Measurements from ENCODE around the gene GSTM3. TPM values are rescaled to one million over a fixed set of nuclear protein-coding genes. Genes with fewer than 3 reads are reported as not detected.
"Not testable (repeated sequence)": the region's sequence is repeated elsewhere in the genome, so short reads cannot be mapped to it uniquely, and the experiment has no call there.

Gene GSTM3
- total and polyA plus RNA-seq, 9 of the 15 experiments (the other 6 are each of a cell fraction or from before 2014, with no cell fraction given), result 3.9 to 24.5 (median 9.4) TPM

DNA sequence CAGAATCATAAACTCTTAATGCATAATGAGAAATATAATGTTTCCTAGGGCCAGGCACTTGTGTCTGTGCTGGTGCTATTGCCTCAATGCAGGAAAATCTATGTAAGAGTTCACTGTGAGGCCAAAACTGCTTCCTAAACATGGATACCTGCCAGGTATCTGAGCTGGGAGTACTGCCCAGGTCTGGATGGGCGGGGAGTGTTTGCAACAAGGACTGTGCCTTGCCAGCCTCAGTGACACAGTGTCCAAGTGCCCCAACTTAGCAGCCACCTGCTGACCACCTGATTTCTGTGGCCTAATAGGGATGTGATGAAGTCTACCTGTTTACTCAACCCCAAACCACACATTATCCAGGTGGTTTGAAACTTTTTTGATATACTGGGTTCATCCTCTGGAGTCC, 55.4 kb downstream of the GSTM3 start:
- BruUV-seq (replicated peaks); ATAC-seq; H3K4me3 ChIP-seq; H3K79me2 ChIP-seq (ENCODE audit: control insufficient read depth, insufficient read depth, low read length); CTCF ChIA-PET (ENCODE audit: low intra/inter-chr PET ratio); H3K9ac ChIP-seq (ENCODE audit: insufficient read depth in 1 of 2, low read depth in 2 of 2, low read length in 2 of 2); H3K4me2 ChIP-seq (ENCODE audit: insufficient read depth, low read length); in situ Hi-C loops (cut with MboI); H3K36me3 ChIP-seq (ENCODE audit: control insufficient read depth, insufficient read depth, low read length); intact Hi-C loops (cut with micrococcal nuclease); H3K27ac ChIP-seq (ENCODE audit: extremely low read depth, low read depth, low read length); H3K9me1 ChIP-seq (ENCODE audit: control insufficient read depth, insufficient read depth, low read length); H2AFZ ChIP-seq (ENCODE audit: low read depth, low read length); H4K20me1 ChIP-seq (replicated peaks; ENCODE audit: control insufficient read depth, insufficient read depth, low read length); POLR2A ChIA-PET; H3K9me3 ChIP-seq (replicated peaks; ENCODE audit: control insufficient read depth, insufficient read depth, low read depth, low read length); H3K4me1 ChIP-seq (replicated peaks in 1 of 2; ENCODE audit: control insufficient read depth in 2 of 2, insufficient read depth in 2 of 2, low read length in 2 of 2); H3K27me3 ChIP-seq (ENCODE audit: control insufficient read depth in 2 of 2, insufficient read depth in 2 of 2, low read length in 2 of 2); FAIRE-seq; DNase-seq (ENCODE audit: extremely low read depth in 1 of 4, low spot score in 3 of 4): not testable (repeated sequence)
- WGBS (ENCODE audit: insufficient coverage, low coverage, missing lambda C conversion rate), result no CpG with 5 or more reads among the region's 1 CpG

DNA sequence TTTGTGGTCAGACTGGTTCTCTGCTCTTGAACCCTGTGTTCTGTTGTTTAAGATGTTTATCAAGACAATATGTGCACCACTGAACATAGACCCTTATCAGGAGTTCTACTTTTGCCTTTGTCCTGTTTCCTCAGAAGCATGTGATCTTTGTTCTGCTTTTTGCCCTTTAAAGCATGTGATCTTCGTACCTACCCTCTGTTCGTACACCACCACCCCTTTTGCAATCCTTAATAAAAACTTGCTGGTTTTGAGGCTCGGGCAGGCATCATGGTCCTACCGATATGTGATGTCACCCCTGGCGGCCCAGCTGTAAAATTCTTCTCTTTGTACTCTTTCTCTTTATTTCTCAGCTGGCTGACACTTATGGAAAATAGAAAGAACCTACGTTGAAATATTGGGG, 56.1 kb downstream of the GSTM3 start:
- FAIRE-seq; BruUV-seq (replicated peaks); ATAC-seq: not testable (repeated sequence)

More for the DNA sequence above, 56.1 kb downstream of the GSTM3 start:
- intact Hi-C loops (cut with micrococcal nuclease); CTCF ChIA-PET (ENCODE audit: low intra/inter-chr PET ratio); H3K27me3 ChIP-seq (ENCODE audit: control insufficient read depth in 2 of 2, insufficient read depth in 2 of 2, low read length in 2 of 2); H3K79me2 ChIP-seq (ENCODE audit: control insufficient read depth, insufficient read depth, low read length); POLR2A ChIA-PET; H3K9me3 ChIP-seq (replicated peaks; ENCODE audit: control insufficient read depth, insufficient read depth, low read depth, low read length); H2AFZ ChIP-seq (ENCODE audit: low read depth, low read length); H3K27ac ChIP-seq (ENCODE audit: extremely low read depth, low read depth, low read length); H4K20me1 ChIP-seq (replicated peaks; ENCODE audit: control insufficient read depth, insufficient read depth, low read length); H3K4me3 ChIP-seq; in situ Hi-C loops (cut with MboI); H3K9ac ChIP-seq (ENCODE audit: insufficient read depth in 1 of 2, low read depth in 2 of 2, low read length in 2 of 2); H3K4me2 ChIP-seq (ENCODE audit: insufficient read depth, low read length); H3K36me3 ChIP-seq (ENCODE audit: control insufficient read depth, insufficient read depth, low read length); H3K4me1 ChIP-seq (replicated peaks in 1 of 2; ENCODE audit: control insufficient read depth in 2 of 2, insufficient read depth in 2 of 2, low read length in 2 of 2); DNase-seq (ENCODE audit: extremely low read depth in 1 of 4, low spot score in 3 of 4); H3K9me1 ChIP-seq (ENCODE audit: control insufficient read depth, insufficient read depth, low read length): not testable (repeated sequence)
- WGBS (ENCODE audit: insufficient coverage, low coverage, missing lambda C conversion rate), result no CpG with 5 or more reads among the region's 6 CpGs

Other genes with a start within 250 kb of the GSTM3 start
Only the 7 nearest of the 13 such genes appear.
- gene GNAT2, start 121.4 kb downstream of the GSTM3 start, total RNA-seq (2014; rRNA removed), result 0.33 TPM in 1 of 2 replicates, not detected in the other
- gene GNAT2, start 121.4 kb downstream of the GSTM3 start, total RNA-seq (2014; rRNA removed; fragmentation: Illumina TruSeq; extraction: Trizol), result 0.25 and 0.29 TPM in 2 replicates
- gene GNAT2, start 121.4 kb downstream of the GSTM3 start, total RNA-seq (2015; rRNA removed; fragmentation: Illumina TruSeq; extraction: Trizol), result 0.33 and 0.60 TPM in 2 replicates
- gene GNAT2, start 121.4 kb downstream of the GSTM3 start, total RNA-seq (2021), result 0.16 and 0.47 TPM in 2 replicates
- gene GNAT2, start 121.4 kb downstream of the GSTM3 start, polyA plus RNA-seq (2011; rRNA removed), result 0.27 and 0.32 TPM in 2 replicates
- gene GNAT2, start 121.4 kb downstream of the GSTM3 start, polyA plus RNA-seq (2014; fragmentation: Illumina TruSeq; extraction: Trizol), result 0.52 and 0.90 TPM in 2 replicates
- under 1 TPM; 0.06 to 0.22 TPM for gene GNAT2, start 121.4 kb downstream of the GSTM3 start, polyA plus RNA-seq (2014; fragmentation: Nextera tagmentation; extraction: Ambion mirVana)
- gene GNAT2, start 121.4 kb downstream of the GSTM3 start, polyA plus RNA-seq (2014; rRNA removed), result 0.07 TPM in 1 of 2 replicates, not detected in the other
- gene AMPD2, start 121.2 kb downstream of the GSTM3 start, total RNA-seq (2014; rRNA removed), result 51.0 and 57.1 TPM in 2 replicates
- gene AMPD2, start 121.2 kb downstream of the GSTM3 start, total RNA-seq (2014; rRNA removed; fragmentation: Illumina TruSeq; extraction: Trizol), result 11.5 and 17.8 TPM in 2 replicates
- gene AMPD2, start 121.2 kb downstream of the GSTM3 start, total RNA-seq (2015; rRNA removed; fragmentation: Illumina TruSeq; extraction: Trizol), result 27.1 and 28.4 TPM in 2 replicates
- gene AMPD2, start 121.2 kb downstream of the GSTM3 start, total RNA-seq (2021), result 74.1 and 77.7 TPM in 2 replicates
- gene AMPD2, start 121.2 kb downstream of the GSTM3 start, polyA plus RNA-seq (2011; rRNA removed), result 28.2 and 67.7 TPM in 2 replicates
- gene AMPD2, start 121.2 kb downstream of the GSTM3 start, polyA plus RNA-seq (2014; fragmentation: Illumina TruSeq; extraction: Trizol), result 48.2 and 51.1 TPM in 2 replicates
- gene AMPD2, start 121.2 kb downstream of the GSTM3 start, polyA plus RNA-seq (2014; fragmentation: Nextera tagmentation; extraction: Ambion mirVana), result 1 to 10 TPM; 2.0 to 4.0 TPM
- gene AMPD2, start 121.2 kb downstream of the GSTM3 start, polyA plus RNA-seq (2014; rRNA removed), result 43.8 and 55.6 TPM in 2 replicates
- gene GSTM4, start 84.9 kb downstream of the GSTM3 start, total RNA-seq (2014; rRNA removed), result 18.8 and 26.8 TPM in 2 replicates
- gene GSTM4, start 84.9 kb downstream of the GSTM3 start, total RNA-seq (2014; rRNA removed; fragmentation: Illumina TruSeq; extraction: Trizol), result 21.0 and 22.2 TPM in 2 replicates
- gene GSTM4, start 84.9 kb downstream of the GSTM3 start, total RNA-seq (2015; rRNA removed; fragmentation: Illumina TruSeq; extraction: Trizol), result 25.0 and 29.7 TPM in 2 replicates
- gene GSTM4, start 84.9 kb downstream of the GSTM3 start, total RNA-seq (2021), result 38.8 and 41.0 TPM in 2 replicates
- gene GSTM4, start 84.9 kb downstream of the GSTM3 start, polyA plus RNA-seq (2011; rRNA removed), result 45.0 and 57.0 TPM in 2 replicates
- gene GSTM4, start 84.9 kb downstream of the GSTM3 start, polyA plus RNA-seq (2014; fragmentation: Illumina TruSeq; extraction: Trizol), result 53.4 and 56.1 TPM in 2 replicates
- 10 to 100 TPM; 30.5 to 39.2 TPM for gene GSTM4, start 84.9 kb downstream of the GSTM3 start, polyA plus RNA-seq (2014; fragmentation: Nextera tagmentation; extraction: Ambion mirVana)
- gene GSTM4, start 84.9 kb downstream of the GSTM3 start, polyA plus RNA-seq (2014; rRNA removed), result 38.4 and 46.2 TPM in 2 replicates
- gene GSTM2, start 73.0 kb downstream of the GSTM3 start, total RNA-seq (2014; rRNA removed), result 1.6 TPM in 2 replicates
- gene GSTM2, start 73.0 kb downstream of the GSTM3 start, total RNA-seq (2014; rRNA removed; fragmentation: Illumina TruSeq; extraction: Trizol), result 2.5 and 2.6 TPM in 2 replicates
- 4.2 TPM in 2 replicates for gene GSTM2, start 73.0 kb downstream of the GSTM3 start, total RNA-seq (2015; rRNA removed; fragmentation: Illumina TruSeq; extraction: Trizol)
- gene GSTM2, start 73.0 kb downstream of the GSTM3 start, total RNA-seq (2021), result 6.4 and 6.8 TPM in 2 replicates
- 5.4 and 11.9 TPM in 2 replicates for gene GSTM2, start 73.0 kb downstream of the GSTM3 start, polyA plus RNA-seq (2011; rRNA removed)
- gene GSTM2, start 73.0 kb downstream of the GSTM3 start, polyA plus RNA-seq (2014; fragmentation: Illumina TruSeq; extraction: Trizol), result 8.6 and 10.9 TPM in 2 replicates
- 10 to 100 TPM; 12.4 to 15.1 TPM for gene GSTM2, start 73.0 kb downstream of the GSTM3 start, polyA plus RNA-seq (2014; fragmentation: Nextera tagmentation; extraction: Ambion mirVana)
- 7.6 and 7.7 TPM in 2 replicates for gene GSTM2, start 73.0 kb downstream of the GSTM3 start, polyA plus RNA-seq (2014; rRNA removed)
- not detected in 2 replicates for gene GSTM1, start 53.2 kb downstream of the GSTM3 start, total RNA-seq (2014; rRNA removed)
- gene GSTM1, start 53.2 kb downstream of the GSTM3 start, total RNA-seq (2014; rRNA removed; fragmentation: Illumina TruSeq; extraction: Trizol), result not detected in 2 replicates
- not detected in 2 replicates for gene GSTM1, start 53.2 kb downstream of the GSTM3 start, total RNA-seq (2015; rRNA removed; fragmentation: Illumina TruSeq; extraction: Trizol)
- not detected in 2 replicates for gene GSTM1, start 53.2 kb downstream of the GSTM3 start, total RNA-seq (2021)
- gene GSTM1, start 53.2 kb downstream of the GSTM3 start, polyA plus RNA-seq (2011; rRNA removed), result 0.14 TPM in 1 of 2 replicates, not detected in the other
- gene GSTM1, start 53.2 kb downstream of the GSTM3 start, polyA plus RNA-seq (2014; fragmentation: Illumina TruSeq; extraction: Trizol), result not detected in 2 replicates
- not detected for gene GSTM1, start 53.2 kb downstream of the GSTM3 start, polyA plus RNA-seq (2014; fragmentation: Nextera tagmentation; extraction: Ambion mirVana)
- not detected in 2 replicates for gene GSTM1, start 53.2 kb downstream of the GSTM3 start, polyA plus RNA-seq (2014; rRNA removed)
- not detected in 2 replicates for gene GSTM5, start 28.8 kb downstream of the GSTM3 start, total RNA-seq (2014; rRNA removed)
- gene GSTM5, start 28.8 kb downstream of the GSTM3 start, total RNA-seq (2014; rRNA removed; fragmentation: Illumina TruSeq; extraction: Trizol), result not detected in 2 replicates
- not detected in 2 replicates for gene GSTM5, start 28.8 kb downstream of the GSTM3 start, total RNA-seq (2015; rRNA removed; fragmentation: Illumina TruSeq; extraction: Trizol)
- not detected in 2 replicates for gene GSTM5, start 28.8 kb downstream of the GSTM3 start, total RNA-seq (2021)
- gene GSTM5, start 28.8 kb downstream of the GSTM3 start, polyA plus RNA-seq (2011; rRNA removed), result not detected in 2 replicates
- gene GSTM5, start 28.8 kb downstream of the GSTM3 start, polyA plus RNA-seq (2014; fragmentation: Illumina TruSeq; extraction: Trizol), result not detected in 2 replicates
- gene GSTM5, start 28.8 kb downstream of the GSTM3 start, polyA plus RNA-seq (2014; fragmentation: Nextera tagmentation; extraction: Ambion mirVana), result not detected
- not detected in 2 replicates for gene GSTM5, start 28.8 kb downstream of the GSTM3 start, polyA plus RNA-seq (2014; rRNA removed)
- gene EPS8L3, start 22.9 kb upstream of the GSTM3 start, total RNA-seq (2014; rRNA removed), result not detected in 2 replicates
- gene EPS8L3, start 22.9 kb upstream of the GSTM3 start, total RNA-seq (2014; rRNA removed; fragmentation: Illumina TruSeq; extraction: Trizol), result 0.15 TPM in 1 of 2 replicates, not detected in the other
- not detected in 2 replicates for gene EPS8L3, start 22.9 kb upstream of the GSTM3 start, total RNA-seq (2015; rRNA removed; fragmentation: Illumina TruSeq; extraction: Trizol)
- gene EPS8L3, start 22.9 kb upstream of the GSTM3 start, total RNA-seq (2021), result 0.42 and 0.51 TPM in 2 replicates
- 0.13 and 0.14 TPM in 2 replicates for gene EPS8L3, start 22.9 kb upstream of the GSTM3 start, polyA plus RNA-seq (2011; rRNA removed)
- 0.09 and 0.61 TPM in 2 replicates for gene EPS8L3, start 22.9 kb upstream of the GSTM3 start, polyA plus RNA-seq (2014; fragmentation: Illumina TruSeq; extraction: Trizol)
- not detected for gene EPS8L3, start 22.9 kb upstream of the GSTM3 start, polyA plus RNA-seq (2014; fragmentation: Nextera tagmentation; extraction: Ambion mirVana)
- gene EPS8L3, start 22.9 kb upstream of the GSTM3 start, polyA plus RNA-seq (2014; rRNA removed), result 0.04 TPM in 1 of 2 replicates, not detected in the other